HEK293 (cell line): ENCODE measurements around the gene ELOVL4.

ENCODE experiments used
- KLF8 ChIP-seq: fragments of 450-650 bp; formaldehyde crosslinking; IDR thresholded peaks from 2 replicates; pipeline ENCODE4 v1.5.1; 2016; ENCODE audit warnings: missing biosample characterization, missing genetic modification characterization
- MYNN ChIP-seq: fragments of 450-650 bp; formaldehyde crosslinking; IDR thresholded peaks from 2 replicates; pipeline ENCODE4 v1.5.1; 2016; ENCODE audit warnings: missing biosample characterization, missing genetic modification characterization, borderline replicate concordance
- PRDM2 ChIP-seq: fragments of 450-650 bp; formaldehyde crosslinking; IDR thresholded peaks from 2 replicates; pipeline ENCODE4 v1.5.1; 2016; ENCODE audit warnings: missing biosample characterization, missing genetic modification characterization, borderline replicate concordance
- SP2 ChIP-seq: fragments of 450-650 bp; formaldehyde crosslinking; IDR thresholded peaks from 2 replicates; pipeline ENCODE4 v1.5.1; 2016; ENCODE audit warnings: missing biosample characterization, missing genetic modification characterization
- WT1 ChIP-seq: fragments of 450-650 bp; formaldehyde crosslinking; IDR thresholded peaks from 2 replicates; pipeline ENCODE4 v1.5.1; 2016; ENCODE audit warnings: missing biosample characterization, missing genetic modification characterization
- ZBTB21 ChIP-seq: fragments of 450-650 bp; formaldehyde crosslinking; IDR thresholded peaks from 2 replicates; pipeline ENCODE4 v1.5.1; 2017; ENCODE audit warnings: missing biosample characterization, missing genetic modification characterization
- ZNF140 ChIP-seq: fragments of 450-650 bp; formaldehyde crosslinking; IDR thresholded peaks from 2 replicates; pipeline ENCODE4 v1.5.1; 2016; ENCODE audit warnings: missing biosample characterization, missing genetic modification characterization
- ZNF146 ChIP-seq: fragments of 450-650 bp; formaldehyde crosslinking; IDR thresholded peaks from 2 replicates; pipeline ENCODE4 v1.5.1; 2016; ENCODE audit warnings: missing biosample characterization, missing genetic modification characterization
- ZNF2 ChIP-seq: fragments of 450-650 bp; formaldehyde crosslinking; IDR thresholded peaks from 2 replicates; pipeline ENCODE4 v1.5.1; 2016; ENCODE audit warnings: missing biosample characterization, missing genetic modification characterization
- ZNF621 ChIP-seq: fragments of 450-650 bp; formaldehyde crosslinking; IDR thresholded peaks from 2 replicates; pipeline ENCODE4 v1.5.1; 2017; ENCODE audit warnings: missing biosample characterization, missing genetic modification characterization
- ZNF623 ChIP-seq: fragments of 450-650 bp; formaldehyde crosslinking; IDR thresholded peaks from 2 replicates; pipeline ENCODE4 v1.5.1; 2016; ENCODE audit warnings: missing biosample characterization, missing genetic modification characterization
- ZNF660 ChIP-seq: fragments of 450-650 bp; IDR thresholded peaks from 2 replicates; pipeline ENCODE4 v1.5.1; 2018; ENCODE audit warnings: missing biosample characterization, mild to moderate bottlenecking, missing genetic modification characterization
- ZSCAN5A ChIP-seq: fragments of 450-650 bp; formaldehyde crosslinking; IDR thresholded peaks from 2 replicates; pipeline ENCODE4 v1.5.1; 2016; ENCODE audit warnings: missing biosample characterization, missing genetic modification characterization
- TF ChIP-seq, protein P1 (sequence below): fragments of 450-650 bp; IDR thresholded peaks from 2 replicates; pipeline ENCODE4 v1.5.1; 2018; ENCODE audit warnings: missing biosample characterization, missing genetic modification characterization

ELOVL4 gene

GRCh38 chr6:79868098-79868722 lies 79.1 kb downstream of the ELOVL4 start (continued):
- TF ChIP-seq ZSCAN5A (no peak), WT1 (tag by site-specific recombination) (no peak), ZNF146 (tag by site-specific recombination) (no peak), ZNF623 (no peak), SP2 (tag by site-specific recombination) (no peak), MYNN (tag by site-specific recombination) (no peak), ZNF2 (tag by site-specific recombination) (peak; percentile 45; the same call in 1 of the 2 replicates), PRDM2 (tag by site-specific recombination) (no peak), ZNF621 (tag by site-specific recombination) (no peak), ZNF660 (0 out of 2 replicates have a peak, but pooled peaks have one; percentile 27), KLF8 (no peak), ZBTB21 (tag by site-specific recombination) (no peak), ZNF140 (tag by site-specific recombination) (no peak)
- TF ChIP-seq, protein P1, sequence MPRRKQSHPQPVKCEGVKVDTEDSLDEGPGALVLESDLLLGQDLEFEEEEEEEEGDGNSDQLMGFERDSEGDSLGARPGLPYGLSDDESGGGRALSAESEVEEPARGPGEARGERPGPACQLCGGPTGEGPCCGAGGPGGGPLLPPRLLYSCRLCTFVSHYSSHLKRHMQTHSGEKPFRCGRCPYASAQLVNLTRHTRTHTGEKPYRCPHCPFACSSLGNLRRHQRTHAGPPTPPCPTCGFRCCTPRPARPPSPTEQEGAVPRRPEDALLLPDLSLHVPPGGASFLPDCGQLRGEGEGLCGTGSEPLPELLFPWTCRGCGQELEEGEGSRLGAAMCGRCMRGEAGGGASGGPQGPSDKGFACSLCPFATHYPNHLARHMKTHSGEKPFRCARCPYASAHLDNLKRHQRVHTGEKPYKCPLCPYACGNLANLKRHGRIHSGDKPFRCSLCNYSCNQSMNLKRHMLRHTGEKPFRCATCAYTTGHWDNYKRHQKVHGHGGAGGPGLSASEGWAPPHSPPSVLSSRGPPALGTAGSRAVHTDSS (tag by site-specific recombination): no peak
